AG09319 (cell line): ENCODE results near the gene HS6ST3.

ENCODE experiments used
- DNase-seq: peaks from one replicate; pipeline ENCODE4 v3.0.0-alpha.2; 2010; ENCODE audit warnings: low read depth; ENCODE audit errors: extremely low read depth
- TF ChIP-seq, protein P1 (sequence below): IDR thresholded peaks from 2 replicates; pipeline ENCODE4 v1.5.1; 2011; ENCODE audit warnings: low read depth, mild to moderate bottlenecking, inconsistent platforms, low read length, moderate library complexity

Gene HS6ST3

GRCh38 chr13:96792736-96793403, 703.0 kb downstream of the HS6ST3 start:
- TF ChIP-seq, protein P1, sequence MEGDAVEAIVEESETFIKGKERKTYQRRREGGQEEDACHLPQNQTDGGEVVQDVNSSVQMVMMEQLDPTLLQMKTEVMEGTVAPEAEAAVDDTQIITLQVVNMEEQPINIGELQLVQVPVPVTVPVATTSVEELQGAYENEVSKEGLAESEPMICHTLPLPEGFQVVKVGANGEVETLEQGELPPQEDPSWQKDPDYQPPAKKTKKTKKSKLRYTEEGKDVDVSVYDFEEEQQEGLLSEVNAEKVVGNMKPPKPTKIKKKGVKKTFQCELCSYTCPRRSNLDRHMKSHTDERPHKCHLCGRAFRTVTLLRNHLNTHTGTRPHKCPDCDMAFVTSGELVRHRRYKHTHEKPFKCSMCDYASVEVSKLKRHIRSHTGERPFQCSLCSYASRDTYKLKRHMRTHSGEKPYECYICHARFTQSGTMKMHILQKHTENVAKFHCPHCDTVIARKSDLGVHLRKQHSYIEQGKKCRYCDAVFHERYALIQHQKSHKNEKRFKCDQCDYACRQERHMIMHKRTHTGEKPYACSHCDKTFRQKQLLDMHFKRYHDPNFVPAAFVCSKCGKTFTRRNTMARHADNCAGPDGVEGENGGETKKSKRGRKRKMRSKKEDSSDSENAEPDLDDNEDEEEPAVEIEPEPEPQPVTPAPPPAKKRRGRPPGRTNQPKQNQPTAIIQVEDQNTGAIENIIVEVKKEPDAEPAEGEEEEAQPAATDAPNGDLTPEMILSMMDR = no peak
- DNase-seq = no peak

- TF ChIP-seq, protein P1 = no peak
These were observed 703.5 kb downstream of the HS6ST3 start for GRCh38 chr13:96793404-96793755.

DNA sequence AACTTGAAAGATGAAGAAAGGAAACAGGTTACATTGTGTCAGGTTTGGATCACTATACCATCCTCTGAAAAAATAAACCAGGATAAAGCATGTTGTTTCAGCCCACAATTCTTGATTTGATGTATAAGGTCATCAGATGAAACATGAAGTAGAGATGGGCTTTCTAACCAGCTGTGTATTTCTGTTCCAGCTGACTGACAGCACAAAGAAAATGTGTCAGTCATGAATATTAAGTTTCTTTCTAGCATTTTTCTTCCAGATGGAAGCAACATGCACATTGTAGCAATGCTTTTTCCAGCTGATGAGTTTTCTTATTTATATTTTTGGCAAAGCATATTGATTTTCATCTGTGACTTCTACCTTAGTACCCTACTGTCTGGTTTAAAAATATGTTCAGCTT, 704.8 kb downstream of the HS6ST3 start:
- DNase-seq = no peak

More at GRCh38 chr13:96793404-96793755, 703.5 kb downstream of the HS6ST3 start:
- DNase-seq = no peak

GRCh38 chr13:96795670-96796069, 705.8 kb downstream of the HS6ST3 start:
- no peak for DNase-seq
- TF ChIP-seq, protein P1 = no peak

More for the DNA sequence above, 704.8 kb downstream of the HS6ST3 start:
- TF ChIP-seq, protein P1 = no peak

- TF ChIP-seq, protein P1 = no peak
- DNase-seq = no peak
These were observed 706.3 kb downstream of the HS6ST3 start for GRCh38 chr13:96796091-96796633.

- TF ChIP-seq, protein P1 = no peak
- DNase-seq = no peak
These were observed 707.2 kb downstream of the HS6ST3 start for GRCh38 chr13:96797136-96797535.

DNA sequence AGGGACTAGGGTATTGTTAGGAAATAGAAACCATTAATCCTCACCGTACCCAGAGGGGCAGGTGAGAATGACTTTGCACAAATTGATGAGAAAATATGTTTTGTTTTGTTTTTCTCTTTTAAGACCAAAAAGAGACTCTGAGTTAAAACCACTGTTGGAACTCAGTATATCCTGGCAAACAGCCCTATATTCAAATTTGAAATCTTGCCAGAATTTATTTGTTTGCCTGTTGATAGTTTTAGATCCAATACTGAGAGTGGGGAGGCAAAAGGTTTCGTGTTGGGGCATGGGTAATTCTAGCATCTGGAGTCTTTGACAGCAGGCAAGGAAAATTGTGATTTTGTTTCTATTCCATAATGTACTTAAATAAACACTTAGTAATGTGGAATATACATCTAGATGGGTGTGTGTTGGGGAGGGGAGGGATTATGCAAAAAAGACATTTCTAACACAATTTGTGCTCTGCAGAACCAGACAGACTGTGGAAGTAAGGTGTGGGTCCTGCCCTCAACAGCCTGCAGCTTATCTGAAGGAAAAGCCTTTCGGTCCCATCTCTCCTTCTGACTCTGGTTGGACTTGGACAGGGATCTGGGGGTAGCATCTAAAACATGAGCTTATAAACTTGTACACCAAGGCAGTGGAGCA, 713.7 kb downstream of the HS6ST3 start:
- no peak for DNase-seq
- TF ChIP-seq, protein P1 = no peak
